ENCODE measurements around the gene FOXP2. TPM values are rescaled to one million over a fixed set of nuclear protein-coding genes. Genes with fewer than 3 reads are reported as not detected.

The FOXP2 gene
- polyA plus RNA-seq, 2 of the 4 experiments (the other 2 are of a cell fraction): 0.05 TPM; not detected in 1

DNA sequence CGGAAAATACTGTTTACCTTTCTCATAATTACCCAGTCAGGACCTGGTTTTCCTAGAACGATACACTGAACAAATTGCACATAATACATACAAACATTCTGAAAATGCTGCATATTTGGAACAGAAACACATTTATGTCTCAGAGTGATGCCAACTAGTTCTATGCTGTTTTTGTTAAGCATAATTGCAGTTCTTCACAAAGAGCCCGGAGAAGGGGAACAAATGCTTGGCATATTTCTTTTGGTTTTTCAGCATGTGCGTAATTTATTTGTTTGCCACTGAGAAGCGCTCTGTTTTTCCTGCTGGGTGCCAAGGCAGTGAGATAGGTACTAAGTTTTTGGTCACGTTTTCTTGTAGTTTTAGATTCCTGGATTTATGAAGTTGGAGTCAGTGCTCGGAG lies 326.3 kb downstream of the FOXP2 start:
- Histone ChIP-seq H3K4me2 (no peak overlapping the region), H3K4me1 (no peaks in the 10 kb centered on the region), H3K9me3 (no peaks in the 10 kb centered on the region), H3K27ac (no peak overlapping the region), H3K4me3 (no peak overlapping the region)
- 71% methylated on average over 7 of the region's 7 CpGs for WGBS (ENCODE audit: missing lambda C conversion rate)
- ChIA-PET POLR2A (no interaction called here), CTCF (no interaction called here)
- ATAC-seq (no peak), DNase-seq (ENCODE audit: low read depth in 1 of 2, low spot score in 1 of 2) (no peak), FAIRE-seq (no peak)
- no peak for TF ChIP-seq KDM5A (IDR thresholded peaks at IDR 0.05)
- TF ChIP-seq, protein P1, sequence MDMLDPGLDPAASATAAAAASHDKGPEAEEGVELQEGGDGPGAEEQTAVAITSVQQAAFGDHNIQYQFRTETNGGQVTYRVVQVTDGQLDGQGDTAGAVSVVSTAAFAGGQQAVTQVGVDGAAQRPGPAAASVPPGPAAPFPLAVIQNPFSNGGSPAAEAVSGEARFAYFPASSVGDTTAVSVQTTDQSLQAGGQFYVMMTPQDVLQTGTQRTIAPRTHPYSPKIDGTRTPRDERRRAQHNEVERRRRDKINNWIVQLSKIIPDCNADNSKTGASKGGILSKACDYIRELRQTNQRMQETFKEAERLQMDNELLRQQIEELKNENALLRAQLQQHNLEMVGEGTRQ (IDR thresholded peaks at IDR 0.05): no peak

DNA sequence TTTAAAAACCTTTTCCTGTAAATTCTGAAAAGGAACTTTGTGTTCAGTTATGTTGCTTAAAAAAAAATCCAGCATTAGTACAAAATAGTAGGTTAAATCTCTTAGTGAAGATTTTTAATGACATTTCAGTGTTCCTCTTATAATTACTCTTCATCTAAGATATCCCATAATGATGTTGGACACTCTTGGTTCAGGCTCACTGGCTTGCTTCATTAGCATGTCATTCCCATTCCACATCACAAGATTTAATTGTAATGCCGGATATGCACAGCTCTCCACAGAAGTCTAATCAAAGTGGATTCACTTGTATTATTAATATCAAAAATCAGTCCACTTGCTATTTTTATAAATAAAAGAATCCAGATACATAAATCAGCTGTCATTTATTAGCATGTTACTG lies 327.3 kb downstream of the FOXP2 start:
- FAIRE-seq (no peak), DNase-seq (ENCODE audit: low read depth in 1 of 2, low spot score in 1 of 2) (no peak), ATAC-seq (no peak)
- CTCF ChIA-PET: no interaction called here
- no peak overlapping the region for H3K4me2 ChIP-seq
- no peaks in the 10 kb centered on the region for H3K9me3 ChIP-seq
- no peak overlapping the region for H3K4me3 ChIP-seq
- TF ChIP-seq CHD4 (IDR thresholded peaks at IDR 0.05; ENCODE audit: borderline replicate concordance) (no peak), BHLHE40 (IDR thresholded peaks at IDR 0.05; ENCODE audit: low read depth, low read length) (no peak), KDM1A (IDR thresholded peaks at IDR 0.05; ENCODE audit: low read depth) (no peak), JUNB (IDR thresholded peaks at IDR 0.05) (no peak), ZC3H11A (IDR thresholded peaks at IDR 0.05) (no peak), NPAS2 (CRISPR knock-in tag; IDR thresholded peaks at IDR 0.05; ENCODE audit: borderline replicate concordance) (no peak), RAD21 (conservative IDR thresholded peaks at IDR 0.05 in 1 of 2, IDR thresholded peaks at IDR 0.05 in 1 of 2) (no peak), FOXS1 (CRISPR knock-in tag; IDR thresholded peaks at IDR 0.05) (no peak), NFE2L2 (conservative IDR thresholded peaks at IDR 0.05; ENCODE audit: low read length) (no peak), SREBF2 (IDR thresholded peaks at IDR 0.05) (no peak), EHMT2 (IDR thresholded peaks at IDR 0.05; ENCODE audit: low read depth) (no peak)
- TF ChIP-seq, protein P2, sequence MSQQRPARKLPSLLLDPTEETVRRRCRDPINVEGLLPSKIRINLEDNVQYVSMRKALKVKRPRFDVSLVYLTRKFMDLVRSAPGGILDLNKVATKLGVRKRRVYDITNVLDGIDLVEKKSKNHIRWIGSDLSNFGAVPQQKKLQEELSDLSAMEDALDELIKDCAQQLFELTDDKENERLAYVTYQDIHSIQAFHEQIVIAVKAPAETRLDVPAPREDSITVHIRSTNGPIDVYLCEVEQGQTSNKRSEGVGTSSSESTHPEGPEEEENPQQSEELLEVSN (IDR thresholded peaks at IDR 0.05; ENCODE audit: borderline replicate concordance, low read depth): no peak
- TF ChIP-seq, protein P3, sequence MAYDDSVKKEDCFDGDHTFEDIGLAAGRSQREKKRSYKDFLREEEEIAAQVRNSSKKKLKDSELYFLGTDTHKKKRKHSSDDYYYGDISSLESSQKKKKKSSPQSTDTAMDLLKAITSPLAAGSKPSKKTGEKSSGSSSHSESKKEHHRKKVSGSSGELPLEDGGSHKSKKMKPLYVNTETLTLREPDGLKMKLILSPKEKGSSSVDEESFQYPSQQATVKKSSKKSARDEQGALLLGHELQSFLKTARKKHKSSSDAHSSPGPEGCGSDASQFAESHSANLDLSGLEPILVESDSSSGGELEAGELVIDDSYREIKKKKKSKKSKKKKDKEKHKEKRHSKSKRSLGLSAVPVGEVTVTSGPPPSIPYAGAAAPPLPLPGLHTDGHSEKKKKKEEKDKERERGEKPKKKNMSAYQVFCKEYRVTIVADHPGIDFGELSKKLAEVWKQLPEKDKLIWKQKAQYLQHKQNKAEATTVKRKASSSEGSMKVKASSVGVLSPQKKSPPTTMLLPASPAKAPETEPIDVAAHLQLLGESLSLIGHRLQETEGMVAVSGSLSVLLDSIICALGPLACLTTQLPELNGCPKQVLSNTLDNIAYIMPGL (CRISPR knock-in tag; IDR thresholded peaks at IDR 0.05; ENCODE audit: borderline replicate concordance): no peak
- TF ChIP-seq, protein P4, sequence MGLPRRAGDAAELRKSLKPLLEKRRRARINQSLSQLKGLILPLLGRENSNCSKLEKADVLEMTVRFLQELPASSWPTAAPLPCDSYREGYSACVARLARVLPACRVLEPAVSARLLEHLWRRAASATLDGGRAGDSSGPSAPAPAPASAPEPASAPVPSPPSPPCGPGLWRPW (IDR thresholded peaks at IDR 0.05): no peak
- TF ChIP-seq, protein P5, sequence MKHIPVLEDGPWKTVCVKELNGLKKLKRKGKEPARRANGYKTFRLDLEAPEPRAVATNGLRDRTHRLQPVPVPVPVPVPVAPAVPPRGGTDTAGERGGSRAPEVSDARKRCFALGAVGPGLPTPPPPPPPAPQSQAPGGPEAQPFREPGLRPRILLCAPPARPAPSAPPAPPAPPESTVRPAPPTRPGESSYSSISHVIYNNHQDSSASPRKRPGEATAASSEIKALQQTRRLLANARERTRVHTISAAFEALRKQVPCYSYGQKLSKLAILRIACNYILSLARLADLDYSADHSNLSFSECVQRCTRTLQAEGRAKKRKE (CRISPR knock-in tag; IDR thresholded peaks at IDR 0.05; ENCODE audit: low read depth): no peak
- TF ChIP-seq, protein P1 (IDR thresholded peaks at IDR 0.05): no peak
- TF ChIP-seq, protein P6, sequence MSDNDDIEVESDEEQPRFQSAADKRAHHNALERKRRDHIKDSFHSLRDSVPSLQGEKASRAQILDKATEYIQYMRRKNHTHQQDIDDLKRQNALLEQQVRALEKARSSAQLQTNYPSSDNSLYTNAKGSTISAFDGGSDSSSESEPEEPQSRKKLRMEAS (IDR thresholded peaks at IDR 0.05): no peak
- TF ChIP-seq, protein P7, sequence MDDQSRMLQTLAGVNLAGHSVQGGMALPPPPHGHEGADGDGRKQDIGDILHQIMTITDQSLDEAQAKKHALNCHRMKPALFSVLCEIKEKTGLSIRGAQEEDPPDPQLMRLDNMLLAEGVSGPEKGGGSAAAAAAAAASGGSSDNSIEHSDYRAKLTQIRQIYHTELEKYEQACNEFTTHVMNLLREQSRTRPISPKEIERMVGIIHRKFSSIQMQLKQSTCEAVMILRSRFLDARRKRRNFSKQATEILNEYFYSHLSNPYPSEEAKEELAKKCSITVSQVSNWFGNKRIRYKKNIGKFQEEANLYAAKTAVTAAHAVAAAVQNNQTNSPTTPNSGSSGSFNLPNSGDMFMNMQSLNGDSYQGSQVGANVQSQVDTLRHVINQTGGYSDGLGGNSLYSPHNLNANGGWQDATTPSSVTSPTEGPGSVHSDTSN (IDR thresholded peaks at IDR 0.05): no peak
- TF ChIP-seq, protein P8, sequence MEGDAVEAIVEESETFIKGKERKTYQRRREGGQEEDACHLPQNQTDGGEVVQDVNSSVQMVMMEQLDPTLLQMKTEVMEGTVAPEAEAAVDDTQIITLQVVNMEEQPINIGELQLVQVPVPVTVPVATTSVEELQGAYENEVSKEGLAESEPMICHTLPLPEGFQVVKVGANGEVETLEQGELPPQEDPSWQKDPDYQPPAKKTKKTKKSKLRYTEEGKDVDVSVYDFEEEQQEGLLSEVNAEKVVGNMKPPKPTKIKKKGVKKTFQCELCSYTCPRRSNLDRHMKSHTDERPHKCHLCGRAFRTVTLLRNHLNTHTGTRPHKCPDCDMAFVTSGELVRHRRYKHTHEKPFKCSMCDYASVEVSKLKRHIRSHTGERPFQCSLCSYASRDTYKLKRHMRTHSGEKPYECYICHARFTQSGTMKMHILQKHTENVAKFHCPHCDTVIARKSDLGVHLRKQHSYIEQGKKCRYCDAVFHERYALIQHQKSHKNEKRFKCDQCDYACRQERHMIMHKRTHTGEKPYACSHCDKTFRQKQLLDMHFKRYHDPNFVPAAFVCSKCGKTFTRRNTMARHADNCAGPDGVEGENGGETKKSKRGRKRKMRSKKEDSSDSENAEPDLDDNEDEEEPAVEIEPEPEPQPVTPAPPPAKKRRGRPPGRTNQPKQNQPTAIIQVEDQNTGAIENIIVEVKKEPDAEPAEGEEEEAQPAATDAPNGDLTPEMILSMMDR (IDR thresholded peaks at IDR 0.05): no peak
- no peaks in the 10 kb centered on the region for H3K4me1 ChIP-seq
- no peak overlapping the region for H3K27ac ChIP-seq
- POLR2A ChIA-PET: no interaction called here
- WGBS (ENCODE audit: missing lambda C conversion rate): 88% methylated on average over 1 of the region's 1 CpG
